ENCODE results near the gene MEF2A.
A peak's percentile ranks its signal among the peaks of the same experiment; 100 is the strongest.

MEF2A gene

DNA sequence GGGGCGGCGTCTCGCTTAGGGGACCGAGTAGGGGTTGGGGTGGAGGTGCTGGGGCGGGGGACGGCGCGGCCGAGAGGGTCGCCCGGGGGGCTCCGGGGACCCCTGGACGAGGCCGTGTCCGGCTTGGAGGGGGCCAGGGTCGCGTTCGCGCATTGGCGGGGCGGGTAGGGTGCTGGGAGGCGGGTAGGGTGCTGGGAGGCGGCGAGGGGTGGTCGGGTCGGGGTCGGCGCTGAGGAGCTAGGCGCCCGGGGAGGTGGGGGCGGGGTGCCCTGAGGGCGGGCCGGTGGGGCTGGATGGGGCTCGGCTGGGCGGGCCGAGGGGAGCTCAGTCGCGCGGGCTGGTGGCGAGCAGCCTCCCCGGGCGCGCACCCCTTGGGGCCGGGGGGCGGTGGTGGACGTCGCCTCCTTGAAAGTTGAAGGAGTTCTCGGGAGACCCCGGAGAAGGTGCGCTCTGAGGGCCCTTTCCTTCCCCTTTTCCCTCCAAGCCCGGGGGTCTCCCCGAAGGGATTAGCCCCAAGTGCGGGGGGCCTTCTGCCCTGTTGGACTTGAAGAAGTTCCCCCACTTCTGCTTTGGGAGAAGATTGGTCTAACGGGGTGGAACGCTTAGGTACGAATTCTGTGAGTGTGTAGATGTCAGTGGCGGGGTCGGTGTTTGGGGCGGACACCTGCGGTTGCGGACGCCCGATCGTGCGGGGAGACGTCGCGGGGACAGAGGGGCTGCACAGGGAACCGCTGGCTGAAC is 543 bp downstream of the MEF2A start:
- H3K9me3 ChIP-seq (ENCODE audit: low read depth, low read length): no peaks in the 10 kb centered on the region
- no peak for DNase-seq (ENCODE audit: low read depth, low spot score)
- H3K36me3 ChIP-seq (ENCODE audit: insufficient read depth, low read length): no peaks in the 10 kb centered on the region
- peak overlapping the region; percentile 85 for H3K4me3 ChIP-seq
- peak overlapping the region; percentile 81 for H3K9ac ChIP-seq (ENCODE audit: insufficient read length)
- TF ChIP-seq EZH2 (IDR thresholded peaks at IDR 0.05): no peak
- no peak for TF ChIP-seq FOXP2 (optimal IDR thresholded peaks at IDR 0.05; ENCODE audit: control extremely low read depth, extremely low read length, insufficient read depth)
- TF ChIP-seq POLR2AphosphoS5 (IDR thresholded peaks at IDR 0.05; ENCODE audit: borderline replicate concordance, low read depth, low read length): no peak
- peak overlapping the region; percentile 79 for H3K27ac ChIP-seq

GRCh38 chr15:99568625-99569352 is 3.0 kb downstream of the MEF2A start:
- peak overlapping the region; percentile 85; the same call in 1 of the 2 replicates for H3K4me3 ChIP-seq
- no peak overlapping the region for H3K9ac ChIP-seq (ENCODE audit: insufficient read length)
- H3K36me3 ChIP-seq (ENCODE audit: insufficient read depth, low read length): no peaks in the 10 kb centered on the region
- H3K9me3 ChIP-seq (ENCODE audit: low read depth, low read length): no peaks in the 10 kb centered on the region
- TF ChIP-seq POLR2AphosphoS5 (IDR thresholded peaks at IDR 0.05; ENCODE audit: borderline replicate concordance, low read depth, low read length): no peak
- no peak for TF ChIP-seq EZH2 (IDR thresholded peaks at IDR 0.05)
- no peak for TF ChIP-seq FOXP2 (optimal IDR thresholded peaks at IDR 0.05; ENCODE audit: control extremely low read depth, extremely low read length, insufficient read depth)
- DNase-seq (ENCODE audit: low read depth, low spot score): no peak
- no peak overlapping the region; the same call in 1 of the 2 replicates for H3K27ac ChIP-seq

GRCh38 chr15:99571299-99571698 is 5.5 kb downstream of the MEF2A start:
- no peaks in the 10 kb centered on the region for H3K9me3 ChIP-seq (ENCODE audit: low read depth, low read length)
- no peak for TF ChIP-seq POLR2AphosphoS5 (IDR thresholded peaks at IDR 0.05; ENCODE audit: borderline replicate concordance, low read depth, low read length)
- no peak for TF ChIP-seq EZH2 (IDR thresholded peaks at IDR 0.05)
- no peak for TF ChIP-seq FOXP2 (optimal IDR thresholded peaks at IDR 0.05; ENCODE audit: control extremely low read depth, extremely low read length, insufficient read depth)
- no peak for DNase-seq (ENCODE audit: low read depth, low spot score)
- H3K4me3 ChIP-seq: no peak overlapping the region
- H3K9ac ChIP-seq (ENCODE audit: insufficient read length): no peak overlapping the region
- no peak overlapping the region for H3K27ac ChIP-seq
- no peaks in the 10 kb centered on the region; the same call in 1 of the 2 replicates for H3K36me3 ChIP-seq (ENCODE audit: insufficient read depth, low read length)

GRCh38 chr15:99574048-99574447 is 8.3 kb downstream of the MEF2A start:
- no peak for DNase-seq (ENCODE audit: low read depth, low spot score)
- TF ChIP-seq FOXP2 (optimal IDR thresholded peaks at IDR 0.05; ENCODE audit: control extremely low read depth, extremely low read length, insufficient read depth): no peak
- no peak for TF ChIP-seq POLR2AphosphoS5 (IDR thresholded peaks at IDR 0.05; ENCODE audit: borderline replicate concordance, low read depth, low read length)
- TF ChIP-seq EZH2 (IDR thresholded peaks at IDR 0.05): no peak
- no peaks in the 10 kb centered on the region; the same call in 1 of the 2 replicates for H3K36me3 ChIP-seq (ENCODE audit: insufficient read depth, low read length)
- no peak overlapping the region for H3K4me3 ChIP-seq
- no peak overlapping the region for H3K9ac ChIP-seq (ENCODE audit: insufficient read length)
- no peak overlapping the region for H3K27ac ChIP-seq
- no peaks in the 10 kb centered on the region for H3K9me3 ChIP-seq (ENCODE audit: low read depth, low read length)

- no peak overlapping the region for H3K9ac ChIP-seq (ENCODE audit: insufficient read length)
- H3K9me3 ChIP-seq (ENCODE audit: low read depth, low read length): no peaks in the 10 kb centered on the region
- TF ChIP-seq FOXP2 (optimal IDR thresholded peaks at IDR 0.05; ENCODE audit: control extremely low read depth, extremely low read length, insufficient read depth) (no peak), EZH2 (IDR thresholded peaks at IDR 0.05) (no peak), POLR2AphosphoS5 (IDR thresholded peaks at IDR 0.05; ENCODE audit: borderline replicate concordance, low read depth, low read length) (no peak)
- no peak for DNase-seq (ENCODE audit: low read depth, low spot score)
- H3K4me3 ChIP-seq: no peak overlapping the region
- H3K36me3 ChIP-seq (ENCODE audit: insufficient read depth, low read length): no peaks in the 10 kb centered on the region; the same call in 1 of the 2 replicates
- H3K27ac ChIP-seq: no peak overlapping the region
These were observed 8.7 kb downstream of the MEF2A start for GRCh38 chr15:99574502-99574901.

- no peaks in the 10 kb centered on the region; the same call in 1 of the 2 replicates for H3K9me3 ChIP-seq (ENCODE audit: low read depth, low read length)
- TF ChIP-seq POLR2AphosphoS5 (IDR thresholded peaks at IDR 0.05; ENCODE audit: borderline replicate concordance, low read depth, low read length) (no peak), FOXP2 (optimal IDR thresholded peaks at IDR 0.05; ENCODE audit: control extremely low read depth, extremely low read length, insufficient read depth) (no peak), EZH2 (IDR thresholded peaks at IDR 0.05) (no peak)
- H3K9ac ChIP-seq (ENCODE audit: insufficient read length): no peak overlapping the region
- no peak for DNase-seq (ENCODE audit: low read depth, low spot score)
- H3K27ac ChIP-seq: no peak overlapping the region
- H3K4me3 ChIP-seq: no peak overlapping the region
- H3K36me3 ChIP-seq (ENCODE audit: insufficient read depth, low read length): peaks cover 2% of the 10 kb centered on the region; the same call in 1 of the 2 replicates
These were observed 13.0 kb downstream of the MEF2A start for GRCh38 chr15:99578809-99579208.

- no peak overlapping the region for H3K27ac ChIP-seq
- no peaks in the 10 kb centered on the region; the same call in 1 of the 2 replicates for H3K9me3 ChIP-seq (ENCODE audit: low read depth, low read length)
- DNase-seq (ENCODE audit: low read depth, low spot score): no peak
- H3K9ac ChIP-seq (ENCODE audit: insufficient read length): no peak overlapping the region
- peaks cover 2% of the 10 kb centered on the region; the same call in 1 of the 2 replicates for H3K36me3 ChIP-seq (ENCODE audit: insufficient read depth, low read length)
- no peak for TF ChIP-seq FOXP2 (optimal IDR thresholded peaks at IDR 0.05; ENCODE audit: control extremely low read depth, extremely low read length, insufficient read depth)
- no peak overlapping the region for H3K4me3 ChIP-seq
These were observed 14.3 kb downstream of the MEF2A start for GRCh38 chr15:99580076-99580475.

GRCh38 chr15:99582508-99582960 is 16.8 kb downstream of the MEF2A start:
- peaks cover 8% of the 10 kb centered on the region for H3K36me3 ChIP-seq (ENCODE audit: insufficient read depth, low read length)
- TF ChIP-seq POLR2AphosphoS5 (IDR thresholded peaks at IDR 0.05; ENCODE audit: borderline replicate concordance, low read depth, low read length): no peak
- no peak for TF ChIP-seq EZH2 (IDR thresholded peaks at IDR 0.05)
- TF ChIP-seq FOXP2 (optimal IDR thresholded peaks at IDR 0.05; ENCODE audit: control extremely low read depth, extremely low read length, insufficient read depth): no peak
- DNase-seq (ENCODE audit: low read depth, low spot score): no peak

More at GRCh38 chr15:99582508-99582960, 16.8 kb downstream of the MEF2A start:
- peaks cover 6% of the 10 kb centered on the region; the same call in 1 of the 2 replicates for H3K9me3 ChIP-seq (ENCODE audit: low read depth, low read length)
- no peak overlapping the region for H3K9ac ChIP-seq (ENCODE audit: insufficient read length)
- no peak overlapping the region for H3K27ac ChIP-seq
- no peak overlapping the region for H3K4me3 ChIP-seq

All from SK-N-MC (cell line).